HCT116 (cell line): ENCODE results near the gene TENT5D.

ENCODE experiments used
- EGR1 ChIP-seq: IDR thresholded peaks from 2 replicates; pipeline ENCODE4 v1.6.1; 2012; ENCODE audit warnings: low read depth
- EZH2 ChIP-seq: fragments of 200-600 bp; sonication (generic); IDR thresholded peaks from 2 replicates; pipeline ENCODE4 v1.6.1; 2017; ENCODE audit warnings: antibody characterized with exemption, mixed run types
- POLR2A ChIP-seq: IDR thresholded peaks from 2 replicates; pipeline ENCODE4 v1.7.0; 2011; ENCODE audit warnings: borderline replicate concordance; ENCODE audit not compliant: insufficient read depth, insufficient read length; ENCODE audit errors: extremely low read depth
- SIN3A ChIP-seq: IDR thresholded peaks from 2 replicates; pipeline ENCODE4 v1.6.1; 2012; ENCODE audit warnings: low read depth
- SRF ChIP-seq: IDR thresholded peaks from 2 replicates; pipeline ENCODE4 v1.6.1; 2012; ENCODE audit warnings: low read depth
- TF ChIP-seq, protein P1 (sequence below), 3 experiments: fragments of 200-600 bp in 1 of 3; sonication (generic) in 1 of 3; IDR thresholded peaks in 2 of 3; conservative IDR thresholded peaks in 1 of 3; 2 replicates each; pipeline ENCODE4 v1.5.1; 2012 to 2017; ENCODE audit warnings: low read depth in 2 of 3, low read length in 2 of 3, antibody characterized with exemption in 1 of 3, borderline replicate concordance in 1 of 3, control low read depth in 1 of 3, mild to moderate bottlenecking in 1 of 3, mixed read lengths in 1 of 3, mixed run types in 1 of 3, moderate library complexity in 1 of 3; ENCODE audit not compliant: insufficient read depth in 1 of 3
- TF ChIP-seq, protein P2 (sequence below): IDR thresholded peaks from 2 replicates; pipeline ENCODE4 v1.6.1; 2012
- TF ChIP-seq, protein P3 (sequence below): IDR thresholded peaks from 2 replicates; pipeline ENCODE4 v1.6.1; 2012

DNA sequence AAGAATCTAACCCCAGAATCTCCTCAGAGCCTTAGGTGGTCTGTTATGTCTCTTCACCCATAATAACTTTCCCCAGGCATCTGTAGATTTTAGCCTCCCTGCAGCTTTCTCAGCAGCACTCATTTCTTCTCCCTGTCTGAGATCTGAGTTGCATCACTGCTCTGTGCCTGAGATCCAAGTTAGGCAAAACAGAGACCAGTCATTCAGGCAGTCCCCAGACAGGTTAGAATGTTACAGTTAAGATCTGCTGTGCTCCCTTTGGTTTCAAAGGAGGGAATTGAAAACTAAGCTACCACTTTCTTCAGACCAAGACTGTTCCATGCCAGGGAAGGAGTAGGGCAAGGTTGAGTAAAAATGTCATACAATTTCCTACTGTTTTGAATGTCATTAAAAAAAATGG is 65.3 kb downstream of the TENT5D start:
- TF ChIP-seq, protein P1, sequence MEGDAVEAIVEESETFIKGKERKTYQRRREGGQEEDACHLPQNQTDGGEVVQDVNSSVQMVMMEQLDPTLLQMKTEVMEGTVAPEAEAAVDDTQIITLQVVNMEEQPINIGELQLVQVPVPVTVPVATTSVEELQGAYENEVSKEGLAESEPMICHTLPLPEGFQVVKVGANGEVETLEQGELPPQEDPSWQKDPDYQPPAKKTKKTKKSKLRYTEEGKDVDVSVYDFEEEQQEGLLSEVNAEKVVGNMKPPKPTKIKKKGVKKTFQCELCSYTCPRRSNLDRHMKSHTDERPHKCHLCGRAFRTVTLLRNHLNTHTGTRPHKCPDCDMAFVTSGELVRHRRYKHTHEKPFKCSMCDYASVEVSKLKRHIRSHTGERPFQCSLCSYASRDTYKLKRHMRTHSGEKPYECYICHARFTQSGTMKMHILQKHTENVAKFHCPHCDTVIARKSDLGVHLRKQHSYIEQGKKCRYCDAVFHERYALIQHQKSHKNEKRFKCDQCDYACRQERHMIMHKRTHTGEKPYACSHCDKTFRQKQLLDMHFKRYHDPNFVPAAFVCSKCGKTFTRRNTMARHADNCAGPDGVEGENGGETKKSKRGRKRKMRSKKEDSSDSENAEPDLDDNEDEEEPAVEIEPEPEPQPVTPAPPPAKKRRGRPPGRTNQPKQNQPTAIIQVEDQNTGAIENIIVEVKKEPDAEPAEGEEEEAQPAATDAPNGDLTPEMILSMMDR (IDR thresholded peaks at IDR 0.05 in 2 of 3, conservative IDR thresholded peaks at IDR 0.05 in 1 of 3; ENCODE audit: borderline replicate concordance in 1 of 3, insufficient read depth in 1 of 3, low read depth in 2 of 3, low read length in 2 of 3): no peak
- TF ChIP-seq POLR2A (no peak), SRF (no peak), EGR1 (no peak), SIN3A (no peak), EZH2 (no peak)
- TF ChIP-seq, protein P2, sequence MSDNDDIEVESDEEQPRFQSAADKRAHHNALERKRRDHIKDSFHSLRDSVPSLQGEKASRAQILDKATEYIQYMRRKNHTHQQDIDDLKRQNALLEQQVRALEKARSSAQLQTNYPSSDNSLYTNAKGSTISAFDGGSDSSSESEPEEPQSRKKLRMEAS: no peak
- TF ChIP-seq, protein P3, sequence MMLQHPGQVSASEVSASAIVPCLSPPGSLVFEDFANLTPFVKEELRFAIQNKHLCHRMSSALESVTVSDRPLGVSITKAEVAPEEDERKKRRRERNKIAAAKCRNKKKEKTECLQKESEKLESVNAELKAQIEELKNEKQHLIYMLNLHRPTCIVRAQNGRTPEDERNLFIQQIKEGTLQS: no peak
